NCI-H510A (cell line): ENCODE measurements around the gene PITPNC1.
"Not testable (repeated sequence)": the region's sequence is repeated elsewhere in the genome, so short reads cannot be mapped to it uniquely, and the experiment has no call there.

Experiments used
- DNase-seq: peaks from one replicate; lab custom pipeline; 2025; lab: John Stamatoyannopoulos, UW

The PITPNC1 gene

GRCh38 chr17:67516571-67516970 lies 139.5 kb downstream of the PITPNC1 start:
- not testable (repeated sequence) for DNase-seq

- DNase-seq, result no peak
These were observed 140.2 kb downstream of the PITPNC1 start for GRCh38 chr17:67517325-67517724.

- DNase-seq, result no peak
These were observed 141.8 kb downstream of the PITPNC1 start for GRCh38 chr17:67518876-67519275.

- no peak for DNase-seq
These were observed 142.7 kb downstream of the PITPNC1 start for GRCh38 chr17:67519801-67520251.

GRCh38 chr17:67520252-67520906 lies 143.3 kb downstream of the PITPNC1 start:
- peak; percentile 9 for DNase-seq

- peak; percentile 80 for DNase-seq
These were observed 144.1 kb downstream of the PITPNC1 start for GRCh38 chr17:67520916-67521774.

- DNase-seq, result no peak
These were observed 144.6 kb downstream of the PITPNC1 start for GRCh38 chr17:67521775-67522069.

- DNase-seq, result no peak
These were observed 146.0 kb downstream of the PITPNC1 start for GRCh38 chr17:67523101-67523500.

- DNase-seq, result no peak
These were observed 148.4 kb downstream of the PITPNC1 start for GRCh38 chr17:67525239-67526135.

- DNase-seq, result no peak
These were observed 149.6 kb downstream of the PITPNC1 start for GRCh38 chr17:67526700-67527099.

GRCh38 chr17:67528751-67529436 lies 151.8 kb downstream of the PITPNC1 start:
- DNase-seq, result peak; percentile 87

- no peak for DNase-seq
These were observed 154.2 kb downstream of the PITPNC1 start for GRCh38 chr17:67531291-67531690.

GRCh38 chr17:67532326-67532871 lies 155.3 kb downstream of the PITPNC1 start:
- no peak for DNase-seq

- no peak for DNase-seq
These were observed 157.9 kb downstream of the PITPNC1 start for GRCh38 chr17:67534941-67535340.

- DNase-seq, result no peak
These were observed 165.4 kb downstream of the PITPNC1 start for GRCh38 chr17:67542219-67543114.

GRCh38 chr17:67544364-67544955 lies 167.4 kb downstream of the PITPNC1 start:
- no peak for DNase-seq

GRCh38 chr17:67546578-67547527 lies 169.8 kb downstream of the PITPNC1 start:
- DNase-seq, result no peak

GRCh38 chr17:67548693-67549092 lies 171.6 kb downstream of the PITPNC1 start:
- no peak for DNase-seq

GRCh38 chr17:67549820-67550219 lies 172.7 kb downstream of the PITPNC1 start:
- no peak for DNase-seq
